ENCODE measurements around the gene FOXE3. TPM values are rescaled to one million over a fixed set of nuclear protein-coding genes. Genes with fewer than 3 reads are reported as not detected.

Gene FOXE3
- total and polyA plus RNA-seq, 2 of the 8 experiments (the other 6 are each of a cell fraction or from before 2014, with no cell fraction given) = 0.18 TPM; not detected in 1

GRCh38 chr1:47386268-47386667 lies 29.8 kb upstream of the FOXE3 start:
- Histone ChIP-seq H4K8ac (ENCODE audit: extremely low read depth, insufficient read depth, low read length) (no peak overlapping the region), H3K9me3 (ENCODE audit: insufficient read depth in 2 of 2, low read depth in 1 of 2, low read length in 1 of 2) (no peaks in the 10 kb centered on the region), H3K23me2 (ENCODE audit: low read depth, low read length) (no peaks in the 10 kb centered on the region), H3K4me3 (ENCODE audit: extremely low read depth in 1 of 4, insufficient read depth in 2 of 4, low read depth in 3 of 4, low read length in 4 of 4) (no peak overlapping the region), H4K91ac (replicated peaks; ENCODE audit: insufficient read length, low read length) (no peak overlapping the region), H3K56ac (replicated peaks; ENCODE audit: insufficient read length, low read depth, low read length) (no peak overlapping the region), H3K4ac (replicated peaks; ENCODE audit: insufficient read length, low read depth, low read length) (no peak overlapping the region), H4K20me1 (replicated peaks in 1 of 2; ENCODE audit: control insufficient read depth in 1 of 2, insufficient read depth in 2 of 2, low read length in 2 of 2) (peaks cover 0 to 3% of the 10 kb centered on the region in 2 experiments), H3K79me2 (ENCODE audit: control insufficient read depth in 1 of 2, insufficient read depth in 2 of 2, low read length in 2 of 2) (no peaks in the 10 kb centered on the region), H3K27ac (ENCODE audit: low read depth, low read length) (no peak overlapping the region), H4K5ac (ENCODE audit: insufficient read length, low read depth, low read length) (no peak overlapping the region), H2BK120ac (replicated peaks; ENCODE audit: low read depth, low read length) (no peak overlapping the region), H2BK12ac (ENCODE audit: low read depth, low read length) (no peak overlapping the region), H3K14ac (ENCODE audit: insufficient read length) (no peak overlapping the region), H3K9ac (replicated peaks in 1 of 4; ENCODE audit: extremely low read depth in 1 of 4, low read depth in 3 of 4, low read length in 3 of 4) (no peak overlapping the region), H3K4me2 (ENCODE audit: insufficient read depth in 1 of 2, low read depth in 2 of 2, low read length in 2 of 2) (no peak overlapping the region), H3K4me1 (replicated peaks in 1 of 4; ENCODE audit: control insufficient read depth in 3 of 4, insufficient read depth in 4 of 4, low read length in 3 of 4) (no peaks in the 10 kb centered on the region), H2AK5ac (ENCODE audit: low read depth, low read length) (no peak overlapping the region), H2BK5ac (ENCODE audit: low read depth, low read length) (no peak overlapping the region), H3K79me1 (ENCODE audit: low read depth, low read length) (no peaks in the 10 kb centered on the region), H3K23ac (ENCODE audit: insufficient read length) (no peak overlapping the region), H2BK15ac (ENCODE audit: low read length) (no peak overlapping the region), H3K27me3 (replicated peaks in 1 of 4; ENCODE audit: control insufficient read depth in 3 of 4, extremely low read depth in 1 of 4, insufficient read depth in 3 of 4, low read length in 3 of 4) (no peaks in the 10 kb centered on the region; a peak in 1 of 7 replicates), H2BK20ac (ENCODE audit: low read length) (no peak overlapping the region), H2AFZ (ENCODE audit: low read length) (no peak overlapping the region), H3K36me3 (ENCODE audit: control insufficient read depth in 2 of 4, insufficient read depth in 4 of 4, low read length in 3 of 4) (no peaks in the 10 kb centered on the region), H3K18ac (ENCODE audit: extremely low read depth, low read length) (no peak overlapping the region)
- 87% methylated on average over 5 of the region's 5 CpGs; no CpG with 5 or more reads in 1 of the 2 experiments for WGBS, 2 experiments (ENCODE audit: extremely low coverage in 1 of 2, insufficient coverage in 1 of 2, insufficient read length in 1 of 2, insufficient replicate concordance in 2 of 2, low coverage in 1 of 2, low lambda C conversion rate in 2 of 2, missing lambda C conversion rate in 1 of 2)
- no peak for FAIRE-seq
- no peak for DNase-seq (ENCODE audit: low read depth in 1 of 2, low spot score in 2 of 2)
- ChIA-PET POLR2A (ENCODE audit: partially characterized antibody) (no interaction called here), CTCF (ENCODE audit: partially characterized antibody) (interaction anchor here (0.9 to 7.0 kb wide), 8 partner anchors 14 to 207 kb away, joined by 3 to 139 read pairs (median 5); no protein-coding TSS in a partner anchor)
- TF ChIP-seq SP2 (IDR thresholded peaks at IDR 0.05; ENCODE audit: low read length) (no peak), EP300 (IDR thresholded peaks at IDR 0.05; ENCODE audit: borderline replicate concordance in 1 of 2, low read depth in 2 of 2, low read length in 2 of 2) (no peak), FOSL1 (IDR thresholded peaks at IDR 0.05; ENCODE audit: insufficient read depth, low read depth, low read length) (no peak), ATF3 (IDR thresholded peaks at IDR 0.05; ENCODE audit: insufficient read depth, low read depth, low read length) (no peak), CREB1 (IDR thresholded peaks at IDR 0.05) (no peak), E2F6 (IDR thresholded peaks at IDR 0.05) (no peak), SRF (IDR thresholded peaks at IDR 0.05; ENCODE audit: low read depth, low read length) (no peak), ASH2L (IDR thresholded peaks at IDR 0.05; ENCODE audit: low read length) (no peak), KDM1A (IDR thresholded peaks at IDR 0.05; ENCODE audit: borderline replicate concordance, low read length) (no peak), SIN3A (conservative IDR thresholded peaks at IDR 0.05 in 1 of 2, IDR thresholded peaks at IDR 0.05 in 1 of 2; ENCODE audit: low read depth in 1 of 2, low read length in 2 of 2) (no peak), BACH1 (IDR thresholded peaks at IDR 0.05; ENCODE audit: low read length) (no peak), CBX5 (IDR thresholded peaks at IDR 0.05; ENCODE audit: low read depth, low read length) (no peak), GTF2F1 (IDR thresholded peaks at IDR 0.05; ENCODE audit: borderline replicate concordance, low read depth, low read length) (no peak)

All from H1 (cell line).